HG02970 (cell line): ENCODE measurements around the gene DGLUCY.
"Not testable (repeated sequence)": the region's sequence is repeated elsewhere in the genome, so short reads cannot be mapped to it uniquely, and the experiment has no call there.

ENCODE experiments used
- ATAC-seq: cut with Tn5 transposase; IDR thresholded peaks from one replicate; pipeline ENCODE4 v1.9.1; 2021; ENCODE audit warnings: mild to moderate bottlenecking, moderate library complexity, moderate number of reproducible peaks; ENCODE audit not compliant: unreplicated experiment, low FRiP score

Gene DGLUCY

DNA sequence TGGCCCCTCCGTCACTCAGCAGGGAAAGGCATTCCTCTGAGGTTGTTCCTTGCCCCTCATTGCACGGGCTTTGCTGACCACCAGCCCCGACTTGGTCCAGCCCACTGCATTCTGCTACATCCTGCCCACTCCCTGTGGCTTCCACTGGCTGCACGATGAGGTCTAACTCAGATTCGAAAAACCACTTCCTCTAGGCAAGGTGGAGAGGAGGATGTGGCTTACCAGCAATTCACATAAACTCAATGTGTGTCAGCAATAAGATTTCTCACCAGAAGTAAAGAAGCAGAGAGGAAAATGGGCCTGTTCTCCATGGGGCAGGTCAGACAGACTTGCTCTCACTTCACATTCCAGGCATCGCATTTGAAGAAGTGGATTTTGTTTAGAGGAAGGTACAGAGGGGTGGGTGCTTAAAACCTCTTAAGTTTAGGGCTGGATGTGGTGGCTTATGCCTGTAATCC is 115.9 kb downstream of the DGLUCY start:
- ATAC-seq: peak; percentile 49

DNA sequence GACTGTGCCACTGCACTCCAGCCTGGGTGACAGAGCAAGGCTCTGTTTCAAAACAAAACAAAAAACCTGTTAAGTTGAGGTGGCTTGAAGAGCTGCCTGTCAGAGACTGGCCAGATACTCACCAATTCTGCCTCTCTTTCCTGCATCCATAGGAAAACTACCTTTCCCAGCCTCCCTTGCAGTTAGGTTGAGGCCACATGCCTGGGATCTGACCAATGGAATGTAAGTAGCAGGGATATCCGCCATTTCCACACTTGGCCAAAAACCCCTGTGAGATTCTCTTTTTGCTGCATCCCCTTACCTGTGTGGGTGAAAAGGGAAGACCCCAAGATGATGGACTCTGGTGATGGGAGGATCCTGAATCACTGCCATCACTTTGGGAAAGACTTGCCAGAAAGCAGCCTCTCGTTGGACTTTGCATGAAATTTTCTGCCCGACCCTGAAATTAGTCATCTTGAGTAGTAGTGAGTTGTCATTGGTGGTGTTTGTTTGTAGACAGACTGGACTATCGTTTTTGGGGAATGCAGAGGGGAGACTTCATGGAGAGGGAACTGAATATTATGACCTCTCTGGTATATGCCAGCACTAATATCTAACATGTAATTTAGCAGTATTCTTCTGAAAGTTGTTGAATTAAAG is 116.6 kb downstream of the DGLUCY start:
- no peak for ATAC-seq

- no peak for ATAC-seq
Observed at GRCh38 chr14:91231446-91231845, 117.6 kb downstream of the DGLUCY start.

DNA sequence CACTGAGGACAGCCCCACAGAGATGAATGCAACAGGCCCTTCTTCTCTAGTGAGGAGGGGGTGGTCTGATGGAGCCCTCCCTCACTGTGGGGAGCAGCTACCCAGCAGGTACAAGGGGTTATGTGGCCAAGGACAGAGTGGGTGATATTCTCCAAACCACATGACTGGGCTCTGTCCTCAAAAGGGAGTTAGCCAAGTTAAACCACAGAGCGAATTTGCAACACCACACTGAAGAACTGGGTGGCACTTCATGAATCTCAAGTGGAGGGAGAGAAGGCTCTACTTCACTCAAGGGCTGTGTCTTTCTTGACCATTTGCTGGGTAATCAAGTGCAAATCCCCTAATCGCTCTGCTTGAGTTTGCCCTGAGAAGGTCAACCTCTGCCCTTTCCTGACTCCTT is 118.2 kb downstream of the DGLUCY start:
- ATAC-seq: no peak

DNA sequence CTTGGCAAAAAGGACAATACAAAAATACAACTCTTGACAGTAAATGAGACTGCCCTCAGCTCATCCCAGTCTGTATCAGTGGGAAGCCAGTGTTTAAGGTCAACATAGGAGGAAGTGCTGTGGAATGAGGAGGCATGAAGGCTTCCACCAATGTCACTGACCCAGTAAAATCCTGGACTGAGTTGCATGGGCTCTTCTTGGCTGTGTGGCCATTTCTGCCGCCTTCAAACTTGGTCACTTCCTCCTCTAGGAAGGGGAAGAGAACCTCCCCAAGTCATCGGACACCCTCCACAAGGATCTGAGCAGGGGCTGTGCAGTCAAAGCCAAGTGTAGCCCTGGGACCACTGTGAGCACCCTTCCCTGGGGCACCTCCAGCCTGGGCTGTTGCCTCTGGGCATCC is 118.7 kb downstream of the DGLUCY start:
- ATAC-seq: no peak

DNA sequence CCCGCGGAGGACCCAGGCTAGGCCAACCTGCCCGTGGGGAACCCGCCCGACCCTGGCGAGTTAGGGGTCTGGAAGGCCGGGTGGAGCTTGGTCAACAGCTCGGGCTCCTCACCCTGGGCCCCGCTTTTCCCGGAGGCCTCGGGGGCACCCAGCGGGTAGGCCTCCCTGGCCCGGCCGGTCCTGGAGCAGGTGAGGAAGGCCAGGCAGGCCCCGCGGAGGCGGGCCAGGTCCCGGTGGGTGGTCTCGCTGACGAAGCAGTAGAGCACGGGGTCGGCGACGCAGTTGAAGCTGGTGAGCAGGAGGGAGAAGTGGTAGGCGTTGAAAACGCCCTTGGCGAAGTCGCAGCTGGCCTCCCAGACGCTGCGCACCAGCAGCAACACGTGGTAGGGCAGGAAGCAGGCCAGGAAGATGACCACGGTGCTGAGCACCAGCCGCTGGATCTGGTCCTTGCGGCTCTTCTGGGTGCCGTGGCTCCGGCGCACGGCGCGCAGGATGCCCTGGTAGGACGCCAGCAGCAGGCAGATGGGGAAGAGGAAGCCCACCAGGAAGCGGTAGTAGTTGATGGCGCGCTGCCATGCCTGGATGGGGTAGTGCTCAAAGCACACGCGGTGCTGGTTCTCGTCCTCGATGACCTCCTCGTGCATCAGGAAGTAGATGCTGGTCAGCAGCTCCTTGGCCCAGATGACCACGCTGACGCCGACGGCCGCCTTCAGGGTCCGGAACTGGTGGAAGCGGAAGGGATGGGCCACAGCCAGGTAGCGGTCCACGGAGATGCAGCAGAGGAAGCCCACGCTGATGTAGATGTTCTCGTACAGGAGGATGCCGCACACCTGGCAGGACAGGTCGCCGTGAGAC is 120.3 kb downstream of the DGLUCY start:
- no peak for ATAC-seq

GRCh38 chr14:91234791-91235114 is 120.9 kb downstream of the DGLUCY start:
- no peak for ATAC-seq

DNA sequence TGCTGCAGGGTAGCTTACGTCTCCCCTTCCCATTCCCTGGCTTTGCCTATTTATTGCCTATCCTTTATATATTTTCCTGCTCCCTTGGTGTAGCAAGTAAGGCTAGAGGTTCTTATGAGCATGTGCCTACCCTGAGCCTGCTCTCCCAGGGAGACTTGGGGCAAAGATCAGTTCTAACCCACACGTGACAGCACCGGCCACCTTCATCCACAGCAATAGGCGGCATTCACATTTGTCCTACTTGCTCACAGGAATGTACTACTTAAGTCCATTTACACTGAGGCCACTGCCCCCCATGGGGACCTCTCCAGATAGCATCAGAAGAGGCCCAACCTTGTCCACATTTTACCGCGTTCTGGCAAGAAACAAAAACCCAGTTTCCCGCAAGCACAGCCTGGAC is 122.0 kb downstream of the DGLUCY start:
- no peak for ATAC-seq

DNA sequence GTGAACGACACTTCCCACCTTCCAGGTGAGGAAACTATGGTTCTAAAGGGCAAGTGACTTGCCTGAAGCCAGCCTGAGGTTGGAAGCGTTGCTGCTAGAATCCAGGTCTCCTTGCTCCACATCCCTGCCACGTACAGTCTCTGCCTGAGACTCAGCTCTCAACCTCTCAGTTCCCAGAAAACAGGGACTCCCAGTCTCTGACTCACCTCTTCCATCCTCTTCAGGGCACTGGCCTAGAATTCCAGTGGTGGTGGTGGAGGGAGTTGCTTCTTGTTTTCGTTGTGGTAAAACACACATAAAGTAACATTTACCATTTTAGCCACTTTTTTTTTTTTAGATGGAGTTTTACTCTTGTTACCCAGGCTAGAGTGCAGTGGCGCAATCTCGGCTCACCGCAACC is 123.3 kb downstream of the DGLUCY start:
- ATAC-seq: no peak

GRCh38 chr14:91238085-91238484 is 124.2 kb downstream of the DGLUCY start:
- no peak for ATAC-seq

GRCh38 chr14:91238661-91239060 is 124.8 kb downstream of the DGLUCY start:
- ATAC-seq: no peak

DNA sequence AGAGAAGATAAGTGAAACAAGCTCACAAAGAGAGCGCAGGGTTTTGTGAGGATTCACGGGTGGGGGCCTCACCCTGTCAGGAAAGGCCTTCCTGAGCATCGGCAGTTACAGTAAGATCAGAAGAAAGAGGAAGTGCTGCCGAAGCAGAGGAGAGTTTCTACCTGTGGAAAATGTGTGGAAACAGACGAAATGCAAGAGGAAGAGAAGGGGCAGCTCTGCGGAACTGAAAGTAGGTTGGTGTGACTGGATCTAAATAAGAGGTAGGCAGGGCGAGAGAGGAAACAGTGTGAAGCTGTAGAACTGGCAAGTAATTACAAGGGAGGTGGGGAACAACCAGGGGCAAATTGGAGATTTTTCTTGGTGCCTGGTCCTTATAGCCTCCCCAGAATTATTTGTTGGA is 128.0 kb downstream of the DGLUCY start:
- no peak for ATAC-seq

- no peak for ATAC-seq
Observed at GRCh38 chr14:91242635-91243034, 128.8 kb downstream of the DGLUCY start.

DNA sequence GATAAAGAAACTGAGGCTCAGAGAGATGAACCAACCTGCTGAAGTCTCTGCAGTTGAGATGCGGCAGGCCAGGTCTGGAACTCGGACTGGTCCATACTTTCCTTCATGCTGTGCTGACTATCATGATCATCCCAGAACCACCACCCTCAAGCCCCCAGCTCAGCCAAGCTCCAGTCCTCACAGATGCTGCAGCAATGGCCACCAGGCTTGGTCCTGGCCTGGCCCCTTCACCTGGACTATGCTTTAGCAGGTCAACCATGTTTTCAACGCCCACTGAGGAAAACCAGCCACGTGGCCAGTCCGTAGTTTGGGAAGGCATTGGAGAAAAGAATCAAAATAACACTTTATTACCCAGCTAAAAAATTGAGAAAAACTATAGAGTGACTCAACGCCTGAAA is 129.2 kb downstream of the DGLUCY start:
- no peak for ATAC-seq

DNA sequence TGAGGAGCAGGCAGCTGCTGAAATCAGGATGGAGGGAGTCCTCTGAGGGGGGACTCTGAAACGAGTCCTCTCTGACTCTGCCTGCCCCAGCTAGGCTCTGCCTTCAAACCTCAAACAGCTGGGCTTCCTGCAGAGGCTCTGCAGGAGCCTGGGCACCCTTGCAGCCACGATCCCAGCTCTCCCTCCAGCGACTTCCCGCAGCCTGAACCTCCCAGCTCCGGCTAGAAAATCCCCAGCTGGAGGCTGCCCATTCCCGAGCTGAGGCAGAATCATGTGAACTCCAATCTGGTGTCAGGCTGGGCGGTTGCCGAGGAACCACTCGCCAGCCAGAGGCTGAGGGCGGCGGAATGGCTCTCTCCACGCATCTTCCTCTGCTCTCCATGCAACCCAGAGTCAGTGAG is 130.6 kb downstream of the DGLUCY start, which contains the start of gene GPR68:
Gene GPR68, minus strand, starts transcription at position 204 of the 401 bp plus-strand sequence. CDS start 9,654 bp downstream, outside the sequence.
- ATAC-seq: no peak

GRCh38 chr14:91245029-91245428 is 131.2 kb downstream of the DGLUCY start:
- no peak for ATAC-seq

GRCh38 chr14:91245616-91246015 is 131.7 kb downstream of the DGLUCY start:
- not testable (repeated sequence) for ATAC-seq

DNA sequence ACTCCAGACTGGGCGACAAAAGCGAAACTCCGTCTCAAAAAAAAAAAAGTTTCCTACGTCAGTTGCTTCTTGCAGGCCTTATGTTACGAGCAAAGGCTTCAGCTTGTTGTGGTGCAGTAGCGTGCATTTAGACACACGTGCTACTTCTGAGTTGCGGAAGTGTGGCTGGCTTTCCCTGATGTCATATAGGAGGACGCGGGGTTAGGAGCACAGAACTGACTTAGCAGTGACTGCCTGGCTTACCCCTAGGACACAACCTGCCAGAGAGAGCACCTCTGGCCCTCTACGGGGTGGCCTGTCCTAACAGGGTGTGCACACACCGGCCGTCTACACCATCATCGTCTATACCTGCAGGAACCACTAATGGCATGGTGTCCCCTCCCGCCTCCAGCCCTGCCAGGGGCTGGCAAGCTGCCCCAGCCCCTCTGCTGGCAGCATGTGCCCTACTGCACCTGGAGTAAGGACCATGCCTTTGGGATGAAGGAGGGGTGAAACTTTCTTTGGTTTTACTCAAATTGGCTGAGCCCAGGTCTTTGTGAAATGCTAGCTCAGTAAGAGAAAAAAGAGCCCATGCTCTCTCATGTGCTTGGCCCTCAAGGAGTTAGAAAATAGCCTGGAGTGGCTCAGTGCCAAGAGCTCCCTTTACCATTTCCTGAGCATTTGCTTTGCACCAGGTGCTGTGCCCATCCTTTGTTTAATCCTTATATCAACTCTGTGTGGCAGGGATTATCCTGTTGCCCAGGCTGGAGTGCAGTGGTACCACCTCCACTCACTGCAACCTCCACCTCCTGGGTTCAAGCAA is 132.4 kb downstream of the DGLUCY start:
- ATAC-seq: no peak

DNA sequence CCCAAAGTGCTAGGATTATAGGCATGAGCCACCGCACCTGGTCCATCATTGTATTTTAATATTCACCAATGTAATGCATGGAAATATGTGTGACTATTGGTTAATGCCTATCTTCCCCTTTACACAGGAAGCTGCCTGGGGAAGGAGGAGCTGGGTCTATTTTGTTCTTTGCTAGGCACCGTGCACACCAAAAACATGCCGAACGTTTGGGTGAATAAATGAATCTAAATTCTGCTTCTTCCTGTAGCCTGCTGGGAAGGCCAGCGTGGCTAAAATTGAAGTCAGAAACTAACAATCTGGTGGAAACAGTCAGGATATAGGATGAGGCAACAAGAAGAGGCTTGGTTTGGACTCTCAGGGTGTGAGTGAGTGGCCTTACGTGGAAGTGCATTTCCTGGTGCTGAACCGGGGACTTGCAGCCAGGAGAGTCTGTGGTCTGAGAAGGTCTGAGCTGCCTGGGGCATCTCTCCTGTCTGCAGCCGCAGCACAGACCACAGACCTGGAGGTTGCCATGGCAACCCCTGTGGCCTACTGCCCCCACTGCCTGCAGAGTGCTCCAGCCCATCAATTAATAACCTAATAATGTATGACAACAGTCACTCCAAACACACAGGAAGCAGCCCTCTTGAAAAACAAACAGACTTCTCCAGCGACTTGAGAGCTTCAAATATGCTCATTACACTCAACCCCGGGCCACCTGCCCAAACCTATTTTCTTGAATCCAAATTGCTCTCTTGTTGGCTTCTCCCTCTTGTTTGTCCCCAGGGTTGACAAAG is 136.2 kb downstream of the DGLUCY start:
- peak; percentile 86 for ATAC-seq

- ATAC-seq: no peak
Observed at GRCh38 chr14:91250912-91251311, 137.0 kb downstream of the DGLUCY start.
